Measurements from ENCODE around the gene PNLIPRP2.

The PNLIPRP2 gene

DNA sequence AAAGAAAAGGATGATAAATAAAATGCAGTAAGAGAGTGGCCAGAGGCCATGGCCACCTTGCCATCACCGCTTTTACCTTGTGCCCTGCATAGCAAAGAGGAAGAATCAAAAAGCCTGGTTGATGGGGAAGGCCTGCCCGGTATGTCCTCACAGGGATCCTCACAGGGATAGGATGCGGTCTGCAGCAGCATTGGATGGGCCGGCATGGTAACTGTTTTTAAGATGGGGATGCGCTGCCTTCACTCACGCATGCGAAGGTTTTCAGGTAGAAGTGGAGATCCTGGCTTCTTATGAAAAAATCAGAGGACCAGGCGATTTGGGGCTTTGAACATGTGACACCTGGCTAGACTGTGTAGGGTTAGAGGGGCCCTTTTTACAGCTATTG is 12.5 kb downstream of the PNLIPRP2 start:
- no peaks in the 10 kb centered on the region for H3K9me3 ChIP-seq (ENCODE audit: severe bottlenecking)
- H3K36me3 ChIP-seq (ENCODE audit: low read depth), result no peaks in the 10 kb centered on the region
- DNase-seq (ENCODE audit: low spot score) (no peak), ATAC-seq (ENCODE audit: low read depth) (no peak)
- peaks cover 4% of the 10 kb centered on the region for H3K27me3 ChIP-seq (ENCODE audit: insufficient read depth, poor library complexity, severe bottlenecking)
- no peak overlapping the region for H3K4me3 ChIP-seq (ENCODE audit: severe bottlenecking)
- H3K4me1 ChIP-seq (ENCODE audit: insufficient read depth, poor library complexity, severe bottlenecking), result no peaks in the 10 kb centered on the region
- TF ChIP-seq CTCF (IDR thresholded peaks at IDR 0.05; ENCODE audit: poor library complexity, severe bottlenecking), result no peak
- no peak overlapping the region for H3K27ac ChIP-seq (ENCODE audit: poor library complexity, severe bottlenecking)

GRCh38 chr10:116634126-116634975 is 13.6 kb downstream of the PNLIPRP2 start:
- Histone ChIP-seq H3K27ac (ENCODE audit: poor library complexity, severe bottlenecking) (no peak overlapping the region), H3K27me3 (ENCODE audit: insufficient read depth, poor library complexity, severe bottlenecking) (no peaks in the 10 kb centered on the region), H3K36me3 (ENCODE audit: low read depth) (no peaks in the 10 kb centered on the region), H3K9me3 (ENCODE audit: severe bottlenecking) (no peaks in the 10 kb centered on the region), H3K4me1 (ENCODE audit: insufficient read depth, poor library complexity, severe bottlenecking) (no peaks in the 10 kb centered on the region), H3K4me3 (ENCODE audit: severe bottlenecking) (no peak overlapping the region)
- DNase-seq (ENCODE audit: low spot score) (no peak), ATAC-seq (ENCODE audit: low read depth) (peak; percentile 27; the same call in 1 of the 3 replicates)
- no peak for TF ChIP-seq CTCF (IDR thresholded peaks at IDR 0.05; ENCODE audit: poor library complexity, severe bottlenecking)

DNA sequence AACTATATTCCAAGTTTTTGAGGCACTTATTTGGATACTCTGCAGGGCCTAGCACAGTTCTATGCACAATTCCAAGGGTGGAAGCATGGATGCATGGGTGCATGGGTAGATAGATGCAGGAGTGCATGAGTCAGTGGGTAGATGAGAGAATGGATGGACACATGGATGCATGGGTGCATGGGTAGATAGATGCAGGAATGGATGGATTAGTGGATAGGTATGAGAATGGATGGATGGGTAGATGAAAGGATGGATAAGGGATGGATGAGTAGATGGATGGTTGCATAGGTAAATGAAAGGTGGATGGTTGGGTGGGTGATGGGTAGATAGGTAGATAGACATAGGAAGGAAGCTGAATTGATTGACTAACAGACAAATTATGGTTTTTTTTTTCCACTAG is 15.6 kb downstream of the PNLIPRP2 start:
- ATAC-seq (ENCODE audit: low read depth) (no peak), DNase-seq (ENCODE audit: low spot score) (no peak)
- no peaks in the 10 kb centered on the region for H3K36me3 ChIP-seq (ENCODE audit: low read depth)
- no peaks in the 10 kb centered on the region for H3K4me1 ChIP-seq (ENCODE audit: insufficient read depth, poor library complexity, severe bottlenecking)
- no peak for TF ChIP-seq CTCF (IDR thresholded peaks at IDR 0.05; ENCODE audit: poor library complexity, severe bottlenecking)
- H3K9me3 ChIP-seq (ENCODE audit: severe bottlenecking), result no peaks in the 10 kb centered on the region
- H3K27me3 ChIP-seq (ENCODE audit: insufficient read depth, poor library complexity, severe bottlenecking), result no peaks in the 10 kb centered on the region
- no peak overlapping the region for H3K27ac ChIP-seq (ENCODE audit: poor library complexity, severe bottlenecking)
- no peak overlapping the region for H3K4me3 ChIP-seq (ENCODE audit: severe bottlenecking)

- Histone ChIP-seq H3K27me3 (ENCODE audit: insufficient read depth, poor library complexity, severe bottlenecking) (no peaks in the 10 kb centered on the region), H3K9me3 (ENCODE audit: severe bottlenecking) (no peaks in the 10 kb centered on the region), H3K4me3 (ENCODE audit: severe bottlenecking) (no peak overlapping the region), H3K36me3 (ENCODE audit: low read depth) (no peaks in the 10 kb centered on the region), H3K27ac (ENCODE audit: poor library complexity, severe bottlenecking) (no peak overlapping the region), H3K4me1 (ENCODE audit: insufficient read depth, poor library complexity, severe bottlenecking) (no peaks in the 10 kb centered on the region)
- DNase-seq (ENCODE audit: low spot score) (no peak), ATAC-seq (ENCODE audit: low read depth) (no peak)
- no peak for TF ChIP-seq CTCF (IDR thresholded peaks at IDR 0.05; ENCODE audit: poor library complexity, severe bottlenecking)
Observed at GRCh38 chr10:116636976-116637375, 16.2 kb downstream of the PNLIPRP2 start.

DNA sequence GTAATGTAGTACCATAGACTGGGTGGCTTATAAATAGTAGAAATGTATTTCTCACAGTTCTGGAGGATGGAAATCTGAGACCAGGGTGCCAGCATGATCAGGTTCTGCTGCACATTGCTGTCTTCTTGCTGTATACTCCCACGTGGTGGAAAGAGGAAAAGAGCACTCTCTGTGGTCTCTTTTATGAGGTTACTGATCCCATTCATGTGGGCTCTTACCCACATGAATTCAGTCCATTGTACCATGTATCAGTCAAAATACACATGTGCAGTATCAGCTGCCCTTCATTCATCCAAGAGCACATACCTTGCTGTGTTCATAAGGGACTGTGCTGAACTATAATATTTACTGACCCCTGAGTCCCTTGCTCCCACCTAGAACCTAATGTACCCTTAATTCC is 17.1 kb downstream of the PNLIPRP2 start:
- H3K27ac ChIP-seq (ENCODE audit: poor library complexity, severe bottlenecking), result no peak overlapping the region
- ATAC-seq (ENCODE audit: low read depth) (no peak), DNase-seq (ENCODE audit: low spot score) (no peak)

More for the DNA sequence above, 17.1 kb downstream of the PNLIPRP2 start:
- Histone ChIP-seq H3K9me3 (ENCODE audit: severe bottlenecking) (no peaks in the 10 kb centered on the region), H3K27me3 (ENCODE audit: insufficient read depth, poor library complexity, severe bottlenecking) (no peaks in the 10 kb centered on the region), H3K36me3 (ENCODE audit: low read depth) (no peaks in the 10 kb centered on the region), H3K4me1 (ENCODE audit: insufficient read depth, poor library complexity, severe bottlenecking) (no peaks in the 10 kb centered on the region), H3K4me3 (ENCODE audit: severe bottlenecking) (no peak overlapping the region)
- no peak for TF ChIP-seq CTCF (IDR thresholded peaks at IDR 0.05; ENCODE audit: poor library complexity, severe bottlenecking)
